ENCODE measurements around the gene BOLA3. TPM values are rescaled to one million over a fixed set of nuclear protein-coding genes. Genes with fewer than 3 reads are reported as not detected.
A peak's percentile ranks its signal among the peaks of the same experiment; 100 is the strongest.
"Not testable (repeated sequence)": the region's sequence is repeated elsewhere in the genome, so short reads cannot be mapped to it uniquely, and the experiment has no call there.

BOLA3 gene
- polyA plus RNA-seq, 2 donors = 40.3 to 49.3 TPM

GRCh38 chr2:74131901-74132300, 15.8 kb downstream of the BOLA3 start:
- Histone ChIP-seq H3K4me1 (ENCODE audit: control insufficient read depth in 2 of 2, insufficient read depth in 2 of 2, low read length in 1 of 2) (no peaks in the 10 kb centered on the region), H3K9me3 (ENCODE audit: control insufficient read depth in 2 of 2, insufficient read depth in 1 of 2, low read depth in 1 of 2, low read length in 1 of 2) (no peaks in the 10 kb centered on the region), H3K4me3 (ENCODE audit: low read depth in 1 of 2, low read length in 2 of 2) (no peak overlapping the region), H3K27ac (ENCODE audit: low read depth in 2 of 2, low read length in 1 of 2) (no peak overlapping the region), H3K27me3 (ENCODE audit: control insufficient read depth in 1 of 2, insufficient read depth in 2 of 2, low read length in 2 of 2) (no peaks in the 10 kb centered on the region), H3K36me3 (ENCODE audit: control insufficient read depth in 2 of 2, insufficient read depth in 2 of 2, low read length in 1 of 2) (peaks cover 0 to 4% of the 10 kb centered on the region in 2 donors)
- WGBS, 2 donors = 93 to 99% methylated on average over 5 of the region's 5 CpGs

GRCh38 chr2:74130211-74130995, 17.3 kb downstream of the BOLA3 start:
- Histone ChIP-seq H3K4me3 (ENCODE audit: low read depth in 1 of 2, low read length in 2 of 2) (no peak overlapping the region), H3K27me3 (ENCODE audit: control insufficient read depth in 1 of 2, insufficient read depth in 2 of 2, low read length in 2 of 2) (no peaks in the 10 kb centered on the region), H3K9me3 (ENCODE audit: control insufficient read depth in 2 of 2, insufficient read depth in 1 of 2, low read depth in 1 of 2, low read length in 1 of 2) (no peaks in the 10 kb centered on the region), H3K36me3 (ENCODE audit: control insufficient read depth in 2 of 2, insufficient read depth in 2 of 2, low read length in 1 of 2) (peaks cover 0 to 4% of the 10 kb centered on the region in 2 donors), H3K27ac (ENCODE audit: low read depth in 2 of 2, low read length in 1 of 2) (no peak overlapping the region), H3K4me1 (ENCODE audit: control insufficient read depth in 2 of 2, insufficient read depth in 2 of 2, low read length in 1 of 2) (no peaks in the 10 kb centered on the region)
- WGBS, 2 donors = 39 to 48% methylated on average over 41 of the region's 41 CpGs

- Histone ChIP-seq H3K4me1 (ENCODE audit: control insufficient read depth in 2 of 2, insufficient read depth in 2 of 2, low read length in 1 of 2) (no peaks in the 10 kb centered on the region), H3K4me3 (ENCODE audit: low read depth in 1 of 2, low read length in 2 of 2) (no peak overlapping the region), H3K36me3 (ENCODE audit: control insufficient read depth in 2 of 2, insufficient read depth in 2 of 2, low read length in 1 of 2) (no peaks in the 10 kb centered on the region), H3K27ac (ENCODE audit: low read depth in 2 of 2, low read length in 1 of 2) (no peak overlapping the region), H3K9me3 (ENCODE audit: control insufficient read depth in 2 of 2, insufficient read depth in 1 of 2, low read depth in 1 of 2, low read length in 1 of 2) (peaks cover 0 to 5% of the 10 kb centered on the region in 2 donors), H3K27me3 (ENCODE audit: control insufficient read depth in 1 of 2, insufficient read depth in 2 of 2, low read length in 2 of 2) (no peaks in the 10 kb centered on the region)
- WGBS, 2 donors = 77 to 86% methylated on average over 3 of the region's 3 CpGs
These were observed 19.5 kb downstream of the BOLA3 start for GRCh38 chr2:74128206-74128605.

GRCh38 chr2:74123955-74124354, 23.8 kb downstream of the BOLA3 start:
- H3K9me3 ChIP-seq (ENCODE audit: control insufficient read depth in 2 of 2, insufficient read depth in 1 of 2, low read depth in 1 of 2, low read length in 1 of 2); H3K27me3 ChIP-seq (ENCODE audit: control insufficient read depth in 1 of 2, insufficient read depth in 2 of 2, low read length in 2 of 2); H3K4me1 ChIP-seq (ENCODE audit: control insufficient read depth in 2 of 2, insufficient read depth in 2 of 2, low read length in 1 of 2); H3K36me3 ChIP-seq (ENCODE audit: control insufficient read depth in 2 of 2, insufficient read depth in 2 of 2, low read length in 1 of 2); H3K4me3 ChIP-seq (ENCODE audit: low read depth in 1 of 2, low read length in 2 of 2); H3K27ac ChIP-seq (ENCODE audit: low read depth in 2 of 2, low read length in 1 of 2): not testable (repeated sequence)
- 96 to 98% methylated on average over 15 to 29 of the region's 29 CpGs for WGBS, 2 donors

- H3K4me1 ChIP-seq (ENCODE audit: control insufficient read depth in 2 of 2, insufficient read depth in 2 of 2, low read length in 1 of 2); H3K4me3 ChIP-seq (ENCODE audit: low read depth in 1 of 2, low read length in 2 of 2); H3K27me3 ChIP-seq (ENCODE audit: control insufficient read depth in 1 of 2, insufficient read depth in 2 of 2, low read length in 2 of 2); H3K27ac ChIP-seq (ENCODE audit: low read depth in 2 of 2, low read length in 1 of 2); H3K36me3 ChIP-seq (ENCODE audit: control insufficient read depth in 2 of 2, insufficient read depth in 2 of 2, low read length in 1 of 2); H3K9me3 ChIP-seq (ENCODE audit: control insufficient read depth in 2 of 2, insufficient read depth in 1 of 2, low read depth in 1 of 2, low read length in 1 of 2): not testable (repeated sequence)
- 100% methylated on average over 1 of the region's 1 CpG for WGBS, 2 donors
These were observed 25.9 kb downstream of the BOLA3 start for GRCh38 chr2:74121846-74122245.

- Histone ChIP-seq H3K4me1 (ENCODE audit: control insufficient read depth in 2 of 2, insufficient read depth in 2 of 2, low read length in 1 of 2) (no peaks in the 10 kb centered on the region), H3K4me3 (ENCODE audit: low read depth in 1 of 2, low read length in 2 of 2) (peak overlapping the region; percentile 60 to 73), H3K9me3 (ENCODE audit: control insufficient read depth in 2 of 2, insufficient read depth in 1 of 2, low read depth in 1 of 2, low read length in 1 of 2) (peaks cover 0 to 5% of the 10 kb centered on the region in 2 donors), H3K27ac (ENCODE audit: low read depth in 2 of 2, low read length in 1 of 2) (peak overlapping the region; percentile 48 to 91), H3K36me3 (ENCODE audit: control insufficient read depth in 2 of 2, insufficient read depth in 2 of 2, low read length in 1 of 2) (no peaks in the 10 kb centered on the region), H3K27me3 (ENCODE audit: control insufficient read depth in 1 of 2, insufficient read depth in 2 of 2, low read length in 2 of 2) (no peaks in the 10 kb centered on the region)
- WGBS, 2 donors = 4 to 8% methylated on average over 57 to 59 of the region's 59 CpGs
These were observed 27.5 kb downstream of the BOLA3 start for GRCh38 chr2:74119912-74120825.

GRCh38 chr2:74119339-74119738, 28.4 kb downstream of the BOLA3 start:
- no peaks in the 10 kb centered on the region for H3K27me3 ChIP-seq (ENCODE audit: control insufficient read depth in 1 of 2, insufficient read depth in 2 of 2, low read length in 2 of 2)
- no peaks in the 10 kb centered on the region for H3K36me3 ChIP-seq (ENCODE audit: control insufficient read depth in 2 of 2, insufficient read depth in 2 of 2, low read length in 1 of 2)
- H3K4me3 ChIP-seq (ENCODE audit: low read depth in 1 of 2, low read length in 2 of 2) = peak overlapping the region in 1 of 2 donors; percentile 73
- peaks cover 0 to 5% of the 10 kb centered on the region in 2 donors for H3K9me3 ChIP-seq (ENCODE audit: control insufficient read depth in 2 of 2, insufficient read depth in 1 of 2, low read depth in 1 of 2, low read length in 1 of 2)
- no peaks in the 10 kb centered on the region for H3K4me1 ChIP-seq (ENCODE audit: control insufficient read depth in 2 of 2, insufficient read depth in 2 of 2, low read length in 1 of 2)
- no peak overlapping the region for H3K27ac ChIP-seq (ENCODE audit: low read depth in 2 of 2, low read length in 1 of 2)

- Histone ChIP-seq H3K27me3 (ENCODE audit: control insufficient read depth in 1 of 2, insufficient read depth in 2 of 2, low read length in 2 of 2) (no peaks in the 10 kb centered on the region), H3K36me3 (ENCODE audit: control insufficient read depth in 2 of 2, insufficient read depth in 2 of 2, low read length in 1 of 2) (no peaks in the 10 kb centered on the region), H3K4me1 (ENCODE audit: control insufficient read depth in 2 of 2, insufficient read depth in 2 of 2, low read length in 1 of 2) (no peaks in the 10 kb centered on the region), H3K9me3 (ENCODE audit: control insufficient read depth in 2 of 2, insufficient read depth in 1 of 2, low read depth in 1 of 2, low read length in 1 of 2) (no peaks in the 10 kb centered on the region), H3K27ac (ENCODE audit: low read depth in 2 of 2, low read length in 1 of 2) (no peak overlapping the region), H3K4me3 (ENCODE audit: low read depth in 1 of 2, low read length in 2 of 2) (no peak overlapping the region)
These were observed 36.3 kb downstream of the BOLA3 start for GRCh38 chr2:74111380-74111779.

GRCh38 chr2:74110537-74110936, 37.2 kb downstream of the BOLA3 start:
- no peak overlapping the region for H3K27ac ChIP-seq (ENCODE audit: low read depth in 2 of 2, low read length in 1 of 2)
- no peak overlapping the region for H3K4me3 ChIP-seq (ENCODE audit: low read depth in 1 of 2, low read length in 2 of 2)
- no peaks in the 10 kb centered on the region for H3K4me1 ChIP-seq (ENCODE audit: control insufficient read depth in 2 of 2, insufficient read depth in 2 of 2, low read length in 1 of 2)
- no peaks in the 10 kb centered on the region for H3K27me3 ChIP-seq (ENCODE audit: control insufficient read depth in 1 of 2, insufficient read depth in 2 of 2, low read length in 2 of 2)
- no peaks in the 10 kb centered on the region for H3K36me3 ChIP-seq (ENCODE audit: control insufficient read depth in 2 of 2, insufficient read depth in 2 of 2, low read length in 1 of 2)
- no peaks in the 10 kb centered on the region for H3K9me3 ChIP-seq (ENCODE audit: control insufficient read depth in 2 of 2, insufficient read depth in 1 of 2, low read depth in 1 of 2, low read length in 1 of 2)
- 72 to 82% methylated on average over 3 of the region's 3 CpGs for WGBS, 2 donors
